ENCODE data around the gene SLC22A23. TPM values are rescaled to one million over a fixed set of nuclear protein-coding genes. Genes with fewer than 3 reads are reported as not detected.

The SLC22A23 gene
- total and polyA plus RNA-seq, 2 experiments from 2014 or later, result 6.1 to 38.3 TPM

- Histone ChIP-seq H3K27me3 (ENCODE audit: insufficient read depth) (no peaks in the 10 kb centered on the region), H2AFZ (no peak overlapping the region), H3K4me3 (no peak overlapping the region), H3K4me1 (ENCODE audit: insufficient read depth) (peaks cover 70% of the 10 kb centered on the region), H3K27ac (ENCODE audit: low read depth) (no peak overlapping the region), H3K4me2 (no peak overlapping the region), H3K79me2 (replicated peaks; ENCODE audit: insufficient read depth) (peaks cover 45% of the 10 kb centered on the region), H3F3A (replicated peaks; ENCODE audit: low read depth) (peaks cover 24% of the 10 kb centered on the region), H3K9me2 (ENCODE audit: insufficient read depth) (no peaks in the 10 kb centered on the region), H3K36me3 (ENCODE audit: insufficient read depth) (0 out of 2 replicates have a peak, but pooled peaks cover 6% of the 10 kb centered on the region), H4K20me1 (replicated peaks; ENCODE audit: insufficient read depth) (no peaks in the 10 kb centered on the region)
- no peak overlapping the region for H3K4me3 Mint-ChIP-seq
- peaks cover 5% of the 10 kb centered on the region; the same call in 2 of the 3 replicates for H3K9me3 Mint-ChIP-seq
- H3K36me3 Mint-ChIP-seq (ENCODE audit: low read depth), result peaks cover 57% of the 10 kb centered on the region
- peak overlapping the region; percentile 74 for H3K27ac Mint-ChIP-seq
- peaks cover 12% of the 10 kb centered on the region for H3K27me3 Mint-ChIP-seq (ENCODE audit: insufficient read depth, low read depth, poor library complexity)
- H3K4me1 Mint-ChIP-seq, result peaks cover 71% of the 10 kb centered on the region
- TF ChIP-seq ZNF462 (CRISPR knock-in tag; IDR thresholded peaks at IDR 0.05) (no peak), EZH2phosphoT487 (IDR thresholded peaks at IDR 0.05; ENCODE audit: unreplicated experiment) (no peak), ZNF331 (CRISPR knock-in tag; IDR thresholded peaks at IDR 0.05; ENCODE audit: low read depth) (no peak), STAT1 (IDR thresholded peaks at IDR 0.05; ENCODE audit: unreplicated experiment) (no peak)
- DNase-seq (ENCODE audit: low spot score) (no peak), ATAC-seq (no peak)
Observed at GRCh38 chr6:3412779-3413500, 43.9 kb downstream of the SLC22A23 start.
